CD8-positive, alpha-beta memory T cell (primary cell): Measurements from ENCODE around the gene ELF2. TPM values are rescaled to one million over a fixed set of nuclear protein-coding genes. Genes with fewer than 3 reads are reported as not detected.
A peak's percentile ranks its signal among the peaks of the same experiment; 100 is the strongest.
"Not testable (repeated sequence)": the region's sequence is repeated elsewhere in the genome, so short reads cannot be mapped to it uniquely, and the experiment has no call there.

Experiments
- CTCF ChIA-PET: fragments of 350-600 bp; sonication (Branson Sonifier 250); formaldehyde crosslinking; loops from one replicate; lab custom pipeline; 2021; ENCODE audit warnings: antibody characterized with exemption; lab: Charles Lee
- POLR2A ChIA-PET: fragments of 350-600 bp; sonication (Branson Sonifier 250); formaldehyde crosslinking; loops from one replicate; lab custom pipeline; 2021; ENCODE audit warnings: antibody characterized with exemption; lab: Charles Lee
- DNase-seq, 5 donors: peaks; one replicate each; pipeline versions ENCODE4 v3.0.0 to v3.0.0-alpha.2; 2020 to 2022; ENCODE audit warnings: mixed read lengths in 1 of 5
- H3K27ac ChIP-seq: one replicate; pipeline ENCODE4 v1.7.0; 2013; ENCODE audit warnings: low read depth, mild to moderate bottlenecking, low read length, moderate library complexity
- H3K27me3 ChIP-seq: 2 replicates; pipeline ENCODE4 v1.7.0; 2013; ENCODE audit warnings: low read length, mild to moderate bottlenecking; ENCODE audit not compliant: insufficient read depth, poor library complexity, severe bottlenecking
- H3K36me3 ChIP-seq: 2 replicates; pipeline ENCODE4 v1.7.0; 2013; ENCODE audit warnings: mild to moderate bottlenecking, low read length, moderate library complexity; ENCODE audit not compliant: insufficient read depth
- H3K4me1 ChIP-seq: 2 replicates; pipeline ENCODE4 v1.7.0; 2013; ENCODE audit warnings: mild to moderate bottlenecking, low read length, moderate library complexity; ENCODE audit not compliant: insufficient read depth
- H3K4me3 ChIP-seq: 2 replicates; pipeline ENCODE4 v1.7.0; 2013; ENCODE audit warnings: mild to moderate bottlenecking, low read length
- H3K9me3 ChIP-seq: 2 replicates; pipeline ENCODE4 v1.7.0; 2013; ENCODE audit warnings: mild to moderate bottlenecking, low read length
- H3K27ac Mint-ChIP-seq, 8 donors: one replicate each; pipeline ENCODE4 v1.8.0; 2020 to 2021; ENCODE audit warnings: mixed read lengths in 8 of 8, mild to moderate bottlenecking in 6 of 8, inconsistent platforms in 3 of 8, moderate library complexity in 3 of 8
- H3K27me3 Mint-ChIP-seq, 2 donors: one replicate each; pipeline ENCODE4 v1.8.0; 2020 to 2021; ENCODE audit warnings: mixed read lengths in 2 of 2, mild to moderate bottlenecking in 1 of 2, moderate library complexity in 1 of 2
- H3K36me3 Mint-ChIP-seq, 3 donors: one replicate each; pipeline ENCODE4 v1.8.0; 2020 to 2021; ENCODE audit warnings: mixed read lengths in 3 of 3, inconsistent platforms in 1 of 3, mild to moderate bottlenecking in 1 of 3
- H3K4me1 Mint-ChIP-seq, 3 donors: one replicate each; pipeline ENCODE4 v1.8.0; 2020 to 2021; ENCODE audit warnings: mixed read lengths in 3 of 3, inconsistent platforms in 1 of 3, mild to moderate bottlenecking in 1 of 3
- H3K4me3 Mint-ChIP-seq, 7 donors: one replicate each; pipeline ENCODE4 v1.8.0; 2020 to 2021; ENCODE audit warnings: mixed read lengths in 7 of 7, mild to moderate bottlenecking in 6 of 7, moderate library complexity in 4 of 7, inconsistent platforms in 2 of 7
- H3K9me3 Mint-ChIP-seq, 5 donors: one replicate each; pipeline ENCODE4 v1.8.0; 2020 to 2022; ENCODE audit warnings: mixed read lengths in 5 of 5, mild to moderate bottlenecking in 3 of 5, moderate library complexity in 2 of 5, inconsistent platforms in 1 of 5
- polyA plus RNA-seq: library from polyadenylated mRNA; unstranded; fragments of 300-500 nt; fragmentation: Illumina TruSeq; gene quantifications from one replicate; pipeline ENCODE4 v1.2.3, GENCODE V29; 2021
- total RNA-seq, 2 experiments: library from RNA; stranded (reverse); gene quantifications; one replicate each; pipeline ENCODE4 v1.2.3, GENCODE V29; 2021

The ELF2 gene
- total and polyA plus RNA-seq, 3 experiments from 2014 or later: 26.6 to 32.5 (median 27.4) TPM

GRCh38 chr4:139024686-139025085, 152.3 kb downstream of the ELF2 start:
- Mint-ChIP-seq H3K27me3 (no peaks in the 10 kb centered on the region), H3K9me3 (no peaks in the 10 kb centered on the region), H3K36me3 (peaks cover 2 to 9% (median 5%) of the 10 kb centered on the region in 3 donors), H3K4me3 (no peak overlapping the region), H3K27ac (peak overlapping the region in 1 of 8 donors; percentile 17), H3K4me1 (peaks cover 0 to 4% (median 0%) of the 10 kb centered on the region in 3 donors)
- no peak for DNase-seq
- CTCF ChIA-PET: interaction anchor here (1.5 kb wide), 1 partner anchor 30 kb away, joined by 3 read pairs; no protein-coding TSS in a partner anchor
- H3K9me3 ChIP-seq: no peaks in the 10 kb centered on the region
- POLR2A ChIA-PET: no interaction called here
- peaks cover 4% of the 10 kb centered on the region for H3K36me3 ChIP-seq
- H3K4me3 ChIP-seq: no peak overlapping the region
- H3K27me3 ChIP-seq: no peaks in the 10 kb centered on the region
- H3K4me1 ChIP-seq: no peaks in the 10 kb centered on the region
- H3K27ac ChIP-seq: no peak overlapping the region

GRCh38 chr4:139022835-139023234, 154.2 kb downstream of the ELF2 start:
- no peak overlapping the region for H3K27ac ChIP-seq
- CTCF ChIA-PET: interaction anchor here (1.1 to 5.2 kb wide), 2 partner anchors 8 kb away, joined by 3 to 41 read pairs; no protein-coding TSS in a partner anchor
- no peak for DNase-seq
- POLR2A ChIA-PET: no interaction called here
- no peaks in the 10 kb centered on the region for H3K36me3 ChIP-seq
- Mint-ChIP-seq H3K36me3 (peaks cover 0 to 2% (median 1%) of the 10 kb centered on the region in 3 donors), H3K9me3 (no peaks in the 10 kb centered on the region), H3K27me3 (no peaks in the 10 kb centered on the region), H3K4me3 (no peak overlapping the region), H3K4me1 (peaks cover 4 to 14% (median 8%) of the 10 kb centered on the region in 3 donors), H3K27ac (peak overlapping the region in 3 of 8 donors; percentile 11 to 38 (median 29))
- H3K9me3 ChIP-seq: no peaks in the 10 kb centered on the region
- H3K4me1 ChIP-seq: no peaks in the 10 kb centered on the region
- no peaks in the 10 kb centered on the region for H3K27me3 ChIP-seq
- H3K4me3 ChIP-seq: no peak overlapping the region

- H3K36me3 Mint-ChIP-seq, H3K27ac Mint-ChIP-seq, H3K27me3 ChIP-seq, H3K9me3 ChIP-seq, H3K4me1 ChIP-seq, H3K27ac ChIP-seq, DNase-seq, H3K36me3 ChIP-seq, H3K27me3 Mint-ChIP-seq, H3K9me3 Mint-ChIP-seq, POLR2A ChIA-PET, H3K4me3 ChIP-seq, H3K4me3 Mint-ChIP-seq: not testable (repeated sequence)
- peaks cover 9 to 22% (median 16%) of the 10 kb centered on the region in 3 donors for H3K4me1 Mint-ChIP-seq
- CTCF ChIA-PET: interaction anchor here (5.2 kb wide), 1 partner anchor 10 kb away, joined by 41 read pairs; no protein-coding TSS in a partner anchor
Observed at GRCh38 chr4:139021071-139021470, 155.9 kb downstream of the ELF2 start.

GRCh38 chr4:139020384-139020783, 156.6 kb downstream of the ELF2 start:
- H3K4me1 Mint-ChIP-seq: peaks cover 9 to 22% (median 17%) of the 10 kb centered on the region in 3 donors
- Histone ChIP-seq H3K9me3 (no peaks in the 10 kb centered on the region), H3K4me3 (no peak overlapping the region), H3K36me3 (no peaks in the 10 kb centered on the region), H3K27ac (no peak overlapping the region), H3K4me1 (peaks cover 7% of the 10 kb centered on the region), H3K27me3 (no peaks in the 10 kb centered on the region)
- POLR2A ChIA-PET: interaction anchor here (0.7 kb wide), 1 partner anchor 502 kb away, joined by 3 read pairs; no protein-coding TSS in a partner anchor
- H3K36me3 Mint-ChIP-seq: peaks cover 0 to 2% (median 2%) of the 10 kb centered on the region in 3 donors
- no peaks in the 10 kb centered on the region for H3K27me3 Mint-ChIP-seq
- no peaks in the 10 kb centered on the region for H3K9me3 Mint-ChIP-seq
- no peak for DNase-seq
- H3K4me3 Mint-ChIP-seq: no peak overlapping the region
- CTCF ChIA-PET: interaction anchor here (5.2 kb wide), 1 partner anchor 11 kb away, joined by 41 read pairs; no protein-coding TSS in a partner anchor
- no peak overlapping the region for H3K27ac Mint-ChIP-seq

- DNase-seq: no peak
- Mint-ChIP-seq H3K36me3 (peaks cover 0 to 4% (median 2%) of the 10 kb centered on the region in 3 donors), H3K9me3 (no peaks in the 10 kb centered on the region), H3K4me3 (peak overlapping the region in 1 of 7 donors; percentile 34), H3K4me1 (peaks cover 17 to 35% (median 28%) of the 10 kb centered on the region in 3 donors), H3K27me3 (no peaks in the 10 kb centered on the region), H3K27ac (peak overlapping the region in 3 of 8 donors; percentile 27 to 80 (median 39))
- Histone ChIP-seq H3K36me3 (no peaks in the 10 kb centered on the region), H3K27ac (no peak overlapping the region), H3K4me1 (peaks cover 15% of the 10 kb centered on the region), H3K27me3 (no peaks in the 10 kb centered on the region), H3K9me3 (no peaks in the 10 kb centered on the region), H3K4me3 (no peak overlapping the region)
- ChIA-PET POLR2A (no interaction called here), CTCF (interaction anchor here (5.2 kb wide), 1 partner anchor 12 kb away, joined by 41 read pairs; no protein-coding TSS in a partner anchor)
Observed at GRCh38 chr4:139018971-139019758, 157.9 kb downstream of the ELF2 start.

- Histone ChIP-seq H3K27ac (no peak overlapping the region), H3K4me1 (peaks cover 15% of the 10 kb centered on the region), H3K36me3 (no peaks in the 10 kb centered on the region), H3K4me3 (no peak overlapping the region), H3K27me3 (no peaks in the 10 kb centered on the region), H3K9me3 (no peaks in the 10 kb centered on the region)
- Mint-ChIP-seq H3K4me1 (peaks cover 20 to 37% (median 28%) of the 10 kb centered on the region in 3 donors), H3K27me3 (no peaks in the 10 kb centered on the region), H3K36me3 (peaks cover 0 to 4% (median 2%) of the 10 kb centered on the region in 3 donors), H3K27ac (peak overlapping the region in 4 of 8 donors; percentile 39 to 80 (median 68)), H3K9me3 (no peaks in the 10 kb centered on the region), H3K4me3 (peak overlapping the region in 1 of 7 donors; percentile 48)
- DNase-seq: no peak
- ChIA-PET POLR2A (no interaction called here), CTCF (interaction anchor here (5.2 kb wide), 1 partner anchor 13 kb away, joined by 41 read pairs; no protein-coding TSS in a partner anchor)
Observed at GRCh38 chr4:139018501-139018900, 158.5 kb downstream of the ELF2 start.

- POLR2A ChIA-PET: no interaction called here
- no peaks in the 10 kb centered on the region for H3K36me3 ChIP-seq
- no peaks in the 10 kb centered on the region for H3K27me3 ChIP-seq
- no peaks in the 10 kb centered on the region for H3K9me3 ChIP-seq
- DNase-seq: no peak
- no peak overlapping the region for H3K4me3 ChIP-seq
- H3K36me3 Mint-ChIP-seq: peaks cover 0 to 4% (median 0%) of the 10 kb centered on the region in 3 donors
- CTCF ChIA-PET: interaction anchor here (5.2 kb wide), 1 partner anchor 13 kb away, joined by 41 read pairs; no protein-coding TSS in a partner anchor
- H3K27ac ChIP-seq: no peak overlapping the region
- peak overlapping the region in 2 of 7 donors; percentile 48 for H3K4me3 Mint-ChIP-seq
- H3K27ac Mint-ChIP-seq: peak overlapping the region in 4 of 8 donors; percentile 33 to 80 (median 62)
- peaks cover 15% of the 10 kb centered on the region for H3K4me1 ChIP-seq
- peaks cover 20 to 37% (median 28%) of the 10 kb centered on the region in 3 donors for H3K4me1 Mint-ChIP-seq
- H3K27me3 Mint-ChIP-seq: no peaks in the 10 kb centered on the region
- H3K9me3 Mint-ChIP-seq: no peaks in the 10 kb centered on the region
Observed at GRCh38 chr4:139017861-139018260, 159.2 kb downstream of the ELF2 start.
